ENCODE measurements around the gene VPS11.
A peak's percentile ranks its signal among the peaks of the same experiment; 100 is the strongest.
"Not testable (repeated sequence)": the region's sequence is repeated elsewhere in the genome, so short reads cannot be mapped to it uniquely, and the experiment has no call there.

The VPS11 gene

GRCh38 chr11:119067371-119068222 lies at the start of gene VPS11:
Gene VPS11, plus strand, starts transcription at chr11:119067818. Its CDS starts 6 bp downstream, at chr11:119067824.
- DNase-seq (ENCODE audit: low read depth, low spot score): peak; percentile 93

DNA sequence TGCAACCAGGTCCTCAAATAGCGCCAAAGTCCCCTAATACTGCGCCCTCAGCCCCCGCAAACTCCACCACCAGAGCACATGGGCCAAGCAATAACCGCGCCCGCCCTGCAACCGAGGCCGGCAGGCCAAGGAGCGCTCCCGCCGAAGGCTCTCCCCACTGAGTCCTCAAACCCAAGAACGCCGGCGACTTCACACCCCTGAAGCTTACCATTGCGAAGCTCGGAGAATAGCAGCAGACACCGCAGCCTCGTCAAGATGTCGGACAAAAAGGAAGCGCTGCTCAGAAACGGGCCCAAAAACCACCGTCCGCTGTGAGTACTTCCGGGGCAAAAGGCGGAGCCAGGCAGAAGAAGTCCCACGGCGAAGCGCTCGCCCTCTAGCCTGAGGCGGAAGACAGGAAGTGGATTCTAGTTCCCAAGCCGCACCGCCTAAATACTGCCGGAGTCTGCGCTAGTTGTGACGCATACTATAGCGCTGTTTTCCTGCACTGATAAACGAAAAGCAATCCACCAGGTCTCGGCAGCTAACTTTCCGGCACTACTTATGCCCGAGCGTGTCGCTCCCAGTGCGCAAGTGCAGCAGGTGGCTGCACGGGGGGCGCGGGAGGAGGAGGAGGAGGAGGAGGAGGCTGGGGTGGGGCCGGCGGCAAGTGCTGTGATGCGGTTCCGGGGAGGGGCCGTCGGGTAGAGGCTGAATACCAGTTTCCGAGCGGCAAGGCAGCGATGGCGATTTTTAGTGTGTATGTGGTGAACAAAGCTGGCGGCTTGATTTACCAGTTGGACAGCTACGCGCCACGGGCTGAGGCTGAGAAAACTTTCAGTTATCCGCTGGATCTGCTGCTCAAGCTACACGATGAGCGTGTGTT lies 49.3 kb upstream of the VPS11 start, which contains the start of the genes RPS25 and TRAPPC4:
RPS25 (minus strand) TSS at position 270 of the 865 bp plus-strand sequence; CDS start at position 211, 59 bp downstream.
TRAPPC4 (plus strand) TSS at position 693 of the 865 bp plus-strand sequence; CDS start at position 723, 30 bp downstream.
- peak; percentile 94 for DNase-seq (ENCODE audit: low read depth, low spot score)

DNA sequence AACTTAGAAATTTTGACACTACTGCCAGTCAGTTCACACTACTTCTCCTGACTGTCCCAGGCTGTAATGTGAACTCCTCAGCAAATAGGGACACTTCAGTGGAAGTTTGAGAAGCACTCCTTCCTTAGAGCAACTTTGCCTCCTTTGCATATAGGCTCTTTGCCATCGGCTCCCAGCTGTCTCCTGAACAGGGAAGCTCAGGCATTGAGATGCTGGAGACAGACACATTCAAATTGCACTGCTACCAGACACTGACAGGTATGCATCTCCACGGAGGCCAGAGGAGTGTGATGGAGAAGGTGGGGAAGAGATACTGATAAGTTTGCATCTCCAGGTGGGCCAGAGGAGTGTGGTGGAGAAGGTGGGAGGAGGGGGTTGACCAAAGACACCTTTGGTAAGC lies 47.6 kb upstream of the VPS11 start:
- no peak for DNase-seq (ENCODE audit: low read depth, low spot score)

- no peak for DNase-seq (ENCODE audit: low read depth, low spot score)
These were observed 46.0 kb upstream of the VPS11 start for GRCh38 chr11:119021631-119022030.

DNA sequence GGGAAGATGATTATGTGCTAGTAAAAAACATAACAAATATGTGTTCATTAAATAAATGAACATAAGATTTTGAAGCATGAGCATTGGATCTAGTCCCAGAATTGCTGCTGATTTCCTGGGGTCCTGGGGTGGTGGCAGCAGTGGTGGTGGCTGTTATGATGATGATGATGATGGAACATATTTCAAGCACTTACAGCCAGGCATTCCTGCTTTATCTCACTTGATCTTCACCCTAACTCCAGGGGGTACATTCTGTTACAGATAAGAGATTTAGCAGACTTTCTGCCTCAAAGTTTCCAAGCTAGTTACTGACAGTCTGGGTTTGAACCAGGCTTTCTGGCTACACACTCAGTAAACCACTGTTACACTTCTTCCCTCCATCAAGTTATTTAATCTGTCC lies 43.9 kb upstream of the VPS11 start:
- DNase-seq (ENCODE audit: low read depth, low spot score): no peak

- DNase-seq (ENCODE audit: low read depth, low spot score): no peak
These were observed 43.1 kb upstream of the VPS11 start for GRCh38 chr11:119024430-119025098.

GRCh38 chr11:119025099-119025473 lies 42.5 kb upstream of the VPS11 start:
- no peak for DNase-seq (ENCODE audit: low read depth, low spot score)

DNA sequence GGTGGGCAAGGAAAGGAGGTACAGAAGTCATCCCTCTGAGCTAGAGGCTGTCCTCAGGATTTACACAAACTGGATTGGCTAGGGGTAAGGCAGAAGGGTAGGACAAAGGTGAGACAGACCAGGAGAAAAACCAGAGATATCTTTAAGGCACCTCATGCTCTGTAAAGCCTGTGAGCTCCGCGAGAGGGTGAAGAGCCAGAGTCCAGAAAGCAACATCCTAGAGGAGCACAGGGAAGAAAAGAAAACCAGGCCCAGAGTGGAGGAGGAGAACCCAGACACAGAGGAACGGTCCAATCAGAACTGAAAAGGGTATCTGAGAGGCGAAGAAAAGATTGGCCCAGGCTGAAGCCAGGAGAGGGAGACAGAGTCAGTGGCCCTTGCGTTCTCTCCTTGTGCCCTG lies 42.1 kb upstream of the VPS11 start:
- DNase-seq (ENCODE audit: low read depth, low spot score): no peak

DNA sequence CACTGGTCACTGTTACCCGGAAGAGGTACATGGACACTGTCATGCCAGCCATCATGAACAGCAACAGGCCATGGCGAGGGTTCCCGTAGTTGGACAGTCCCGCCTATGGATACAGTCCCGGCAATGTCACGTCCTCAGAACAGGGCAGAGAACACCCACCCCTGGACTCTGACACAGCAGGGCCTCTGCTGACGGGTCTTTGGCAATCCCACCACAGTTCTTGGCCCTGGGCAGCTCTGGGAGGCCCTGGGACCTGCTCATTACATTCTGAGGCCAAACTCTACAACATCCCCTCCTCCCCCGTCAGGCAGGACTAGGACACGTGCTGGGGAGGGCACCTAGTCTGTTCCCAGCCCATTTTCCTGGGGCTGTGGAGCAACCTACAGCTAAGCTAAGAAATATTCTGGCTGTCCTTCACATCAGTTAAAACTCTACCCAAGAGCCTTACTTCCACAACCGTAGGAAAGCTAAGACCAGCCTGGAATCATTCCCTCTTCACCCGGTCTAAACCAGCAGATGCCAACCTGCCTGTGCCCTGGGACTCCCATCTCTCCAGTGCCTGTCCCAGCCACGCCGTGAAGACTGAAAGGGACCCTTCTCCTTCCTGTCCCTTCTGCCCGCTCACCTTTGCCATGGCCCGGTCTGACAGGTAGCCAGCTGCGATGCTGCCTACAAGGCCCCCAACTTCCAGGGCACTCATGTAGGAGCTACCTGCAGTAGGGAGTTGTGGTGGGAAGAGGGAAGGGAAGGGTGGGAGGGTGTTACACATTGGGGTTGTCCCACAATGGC lies 41.4 kb upstream of the VPS11 start:
- no peak for DNase-seq (ENCODE audit: low read depth, low spot score)

DNA sequence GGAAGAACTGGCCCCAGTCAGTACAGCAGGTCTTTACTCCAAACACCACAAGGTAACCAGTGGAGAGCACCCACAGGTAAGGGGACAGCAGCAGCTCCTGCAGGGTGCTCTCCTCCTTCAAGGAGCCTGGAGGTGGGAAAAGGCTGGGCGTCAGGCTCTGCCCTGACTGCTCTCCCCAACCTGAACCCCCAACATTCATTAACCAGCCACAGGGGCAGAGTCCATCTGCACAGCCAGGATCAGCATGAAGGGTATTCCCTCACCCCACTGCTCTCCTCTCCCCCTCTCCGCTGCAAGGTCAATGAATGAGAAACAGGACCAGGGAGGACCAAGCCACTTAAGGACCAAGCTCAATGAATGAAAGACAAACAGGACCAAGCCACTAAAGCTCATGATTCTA lies 40.6 kb upstream of the VPS11 start:
- no peak for DNase-seq (ENCODE audit: low read depth, low spot score)

DNA sequence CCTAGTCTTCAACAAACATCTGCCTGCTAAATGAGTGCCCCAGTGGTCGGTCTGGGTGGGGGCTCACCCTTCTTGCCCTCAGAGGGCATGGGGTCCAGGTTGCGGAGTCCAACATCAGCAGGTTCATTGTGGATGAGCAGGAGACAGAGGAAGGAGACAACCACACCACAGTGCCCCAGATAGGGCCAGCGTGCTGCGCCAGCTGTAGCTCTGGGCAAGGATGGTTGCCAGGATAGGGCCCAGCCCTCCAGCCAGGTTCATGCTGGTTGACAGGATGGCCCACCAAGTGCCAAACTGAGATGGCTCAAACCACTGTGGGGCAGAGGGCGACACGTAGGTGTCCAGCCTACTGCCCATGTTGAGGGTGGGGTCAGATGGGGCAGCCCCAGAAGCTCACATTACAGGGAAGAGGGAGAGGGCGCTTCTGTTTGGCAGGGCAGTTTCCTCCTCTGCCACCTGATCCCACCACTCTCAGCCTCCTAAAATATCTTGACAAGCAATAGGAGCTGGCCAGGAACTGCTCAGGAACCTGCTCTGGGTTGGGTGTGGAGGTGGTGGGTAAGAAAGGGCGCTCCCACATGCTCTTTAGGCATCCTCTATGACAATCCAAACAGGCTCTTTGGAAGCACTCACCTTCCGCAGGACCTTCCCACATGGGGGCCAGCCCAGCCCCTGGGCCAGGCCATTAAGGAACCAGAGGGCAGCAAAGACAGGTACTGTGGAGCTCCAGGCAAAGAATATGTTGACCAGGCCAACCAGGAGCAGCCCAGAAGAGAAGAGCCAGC lies 39.9 kb upstream of the VPS11 start:
- no peak for DNase-seq (ENCODE audit: low read depth, low spot score)

DNA sequence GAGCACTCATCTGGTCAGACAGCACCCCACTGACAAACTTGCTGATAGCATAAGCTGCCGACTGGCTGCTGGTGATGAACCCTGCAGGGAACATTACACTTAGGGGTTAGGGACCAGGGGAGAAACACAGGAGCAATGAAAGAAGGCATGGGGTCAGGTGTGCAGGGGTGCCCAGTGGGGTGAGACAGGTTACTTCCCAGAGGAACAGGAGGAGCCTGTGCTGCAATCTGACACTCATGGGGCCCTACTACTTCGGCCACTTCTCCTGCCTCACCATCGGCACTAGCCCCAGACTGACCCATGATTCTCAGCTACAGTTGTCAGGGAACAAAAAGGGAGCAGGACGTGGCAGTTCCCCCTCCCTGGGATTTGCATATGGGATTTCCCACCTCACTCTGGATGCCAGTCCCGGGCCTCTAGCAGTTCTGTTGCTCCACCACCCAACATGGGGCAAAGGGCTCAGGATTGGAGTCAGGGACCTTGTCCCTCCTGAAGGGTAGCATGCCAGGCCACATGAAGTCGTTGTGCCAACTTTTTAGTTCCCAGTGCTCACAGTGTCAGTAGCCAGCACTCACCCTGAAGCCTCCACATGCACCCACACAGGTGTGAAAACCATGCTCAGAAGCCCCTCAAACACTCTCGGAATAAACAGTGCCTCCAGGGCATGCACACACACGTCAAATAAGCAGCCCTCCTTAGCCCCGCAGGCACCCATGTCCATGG lies 39.1 kb upstream of the VPS11 start:
- no peak for DNase-seq (ENCODE audit: low read depth, low spot score)

DNA sequence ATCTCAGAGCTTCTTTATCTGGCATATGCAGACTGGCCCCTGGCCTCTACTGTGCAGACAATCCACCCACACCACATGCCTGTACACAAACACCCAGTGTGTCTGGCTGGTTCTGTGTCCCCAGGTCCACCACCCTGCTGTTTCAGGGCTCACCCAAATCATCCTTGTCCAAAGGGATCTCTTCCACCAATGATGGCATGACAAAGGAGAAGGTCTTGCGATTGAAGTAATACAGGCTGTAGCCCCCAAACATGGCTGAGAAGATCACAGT lies 38.6 kb upstream of the VPS11 start:
- no peak for DNase-seq (ENCODE audit: low read depth, low spot score)

DNA sequence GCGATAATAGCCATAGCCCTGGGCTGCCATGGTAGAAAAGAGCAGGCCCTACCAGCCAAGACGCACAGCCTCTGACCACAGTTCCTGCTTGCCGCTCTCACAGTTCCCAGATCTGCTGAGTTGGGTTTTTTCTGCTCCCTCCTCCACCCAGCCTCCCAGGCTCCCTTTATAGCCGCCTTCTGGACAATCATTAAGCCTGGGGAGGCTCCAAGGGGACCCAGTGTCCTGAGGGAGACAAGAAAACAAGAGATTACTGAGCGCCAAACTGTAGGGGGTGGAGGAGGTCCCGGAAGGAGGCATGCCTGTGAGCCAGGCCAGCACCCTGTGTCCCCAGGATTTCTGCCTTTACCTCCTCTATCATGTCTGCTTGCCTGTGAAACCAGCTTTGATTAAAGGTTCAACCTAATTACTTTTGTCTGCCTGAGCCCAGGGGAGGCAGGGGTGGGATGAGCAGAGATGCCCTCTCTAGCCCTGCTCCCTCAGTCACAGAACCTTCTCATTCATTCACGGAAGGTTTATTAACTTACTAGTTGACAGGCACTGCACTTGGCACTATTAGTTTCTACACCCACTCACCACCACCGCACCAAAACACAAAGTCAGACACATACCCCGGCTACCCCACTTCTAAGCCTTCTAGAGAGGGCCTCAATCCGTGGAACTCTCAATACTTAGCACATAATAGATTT lies 38.1 kb upstream of the VPS11 start:
- no peak for DNase-seq (ENCODE audit: low read depth, low spot score)

- DNase-seq (ENCODE audit: low read depth, low spot score): no peak
These were observed 37.6 kb upstream of the VPS11 start for GRCh38 chr11:119030029-119030328.

GRCh38 chr11:119030329-119031047 lies 37.1 kb upstream of the VPS11 start, which contains the start of gene SLC37A4:
Gene SLC37A4, minus strand, starts transcription at chr11:119030877.
- DNase-seq (ENCODE audit: low read depth, low spot score): peak; percentile 96

- no peak for DNase-seq (ENCODE audit: low read depth, low spot score)
These were observed 35.7 kb upstream of the VPS11 start for GRCh38 chr11:119031912-119032280.

- DNase-seq (ENCODE audit: low read depth, low spot score): not testable (repeated sequence)
These were observed 34.2 kb upstream of the VPS11 start for GRCh38 chr11:119033421-119033820.

- no peak for DNase-seq (ENCODE audit: low read depth, low spot score)
These were observed 32.8 kb upstream of the VPS11 start for GRCh38 chr11:119034813-119035212.

Measured in activated CD4-positive, CD25-positive, alpha-beta regulatory T cell treated with anti-CD3 and anti-CD28 coated beads, Interleukin-2, amount 50 U/mL, for 16 hours (primary cell).